ENCODE results near the gene GABRE.

Gene GABRE, protein sequence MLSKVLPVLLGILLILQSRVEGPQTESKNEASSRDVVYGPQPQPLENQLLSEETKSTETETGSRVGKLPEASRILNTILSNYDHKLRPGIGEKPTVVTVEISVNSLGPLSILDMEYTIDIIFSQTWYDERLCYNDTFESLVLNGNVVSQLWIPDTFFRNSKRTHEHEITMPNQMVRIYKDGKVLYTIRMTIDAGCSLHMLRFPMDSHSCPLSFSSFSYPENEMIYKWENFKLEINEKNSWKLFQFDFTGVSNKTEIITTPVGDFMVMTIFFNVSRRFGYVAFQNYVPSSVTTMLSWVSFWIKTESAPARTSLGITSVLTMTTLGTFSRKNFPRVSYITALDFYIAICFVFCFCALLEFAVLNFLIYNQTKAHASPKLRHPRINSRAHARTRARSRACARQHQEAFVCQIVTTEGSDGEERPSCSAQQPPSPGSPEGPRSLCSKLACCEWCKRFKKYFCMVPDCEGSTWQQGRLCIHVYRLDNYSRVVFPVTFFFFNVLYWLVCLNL

GRCh38 chrX:151974336-151975227, at the start of gene GABRE:
Gene GABRE, minus strand, starts transcription at chrX:151974676. Its CDS starts 51 bp downstream, at chrX:151974625.
- peak; percentile 41 for DNase-seq (ENCODE audit: low read depth)

- DNase-seq (ENCODE audit: low read depth): no peak
These were observed 46.4 kb upstream of the GABRE start for GRCh38 chrX:152020888-152021287.

DNA sequence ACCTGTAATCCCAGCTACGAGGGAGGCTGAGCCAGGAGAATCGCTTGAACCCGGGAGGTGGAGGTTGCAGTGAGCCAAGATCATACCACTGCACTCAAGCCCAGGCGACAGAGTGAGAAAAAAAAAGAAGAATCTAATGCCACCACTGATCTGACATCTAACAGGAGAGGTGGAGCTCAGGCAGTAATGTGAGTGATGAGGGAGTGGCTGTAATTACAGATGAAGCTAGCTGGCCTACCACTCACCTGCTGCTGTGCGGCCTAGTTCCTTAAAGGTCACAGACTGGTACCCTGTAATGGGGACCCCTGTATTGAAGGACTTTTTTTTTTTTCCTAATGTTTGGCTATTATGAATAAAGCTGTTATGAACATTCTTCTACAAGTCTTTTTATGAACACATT, 25.3 kb upstream of the GABRE start:
- DNase-seq (ENCODE audit: low read depth): no peak

- no peak for DNase-seq (ENCODE audit: low read depth)
These were observed 23.1 kb upstream of the GABRE start for GRCh38 chrX:151997539-151997938.

GRCh38 chrX:151996347-151996746, 21.9 kb upstream of the GABRE start:
- DNase-seq (ENCODE audit: low read depth): no peak

DNA sequence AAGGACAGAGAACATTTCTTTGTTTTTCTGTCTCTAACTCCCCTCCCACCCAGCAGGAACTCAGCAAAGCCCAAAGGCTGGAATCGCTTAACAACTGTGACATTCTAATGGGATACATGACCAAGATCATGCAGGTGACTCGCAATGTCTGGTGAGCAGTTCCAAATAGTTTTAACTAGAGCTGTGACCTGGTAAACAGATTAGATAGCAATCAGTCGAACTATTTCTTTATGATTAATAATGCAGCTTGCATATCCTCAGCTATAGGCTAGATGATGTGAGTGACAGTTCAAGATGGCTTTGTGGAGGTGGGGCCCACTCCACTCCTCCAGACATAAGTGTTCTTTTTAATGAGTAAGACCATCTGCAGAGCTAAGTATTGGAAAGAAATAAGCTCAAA, 20.0 kb upstream of the GABRE start:
- no peak for DNase-seq (ENCODE audit: low read depth)

GRCh38 chrX:151988706-151989299, 14.3 kb upstream of the GABRE start:
- peak; percentile 60 for DNase-seq (ENCODE audit: low read depth)

- no peak for DNase-seq (ENCODE audit: low read depth)
These were observed 12.6 kb upstream of the GABRE start for GRCh38 chrX:151987108-151987507.

DNA sequence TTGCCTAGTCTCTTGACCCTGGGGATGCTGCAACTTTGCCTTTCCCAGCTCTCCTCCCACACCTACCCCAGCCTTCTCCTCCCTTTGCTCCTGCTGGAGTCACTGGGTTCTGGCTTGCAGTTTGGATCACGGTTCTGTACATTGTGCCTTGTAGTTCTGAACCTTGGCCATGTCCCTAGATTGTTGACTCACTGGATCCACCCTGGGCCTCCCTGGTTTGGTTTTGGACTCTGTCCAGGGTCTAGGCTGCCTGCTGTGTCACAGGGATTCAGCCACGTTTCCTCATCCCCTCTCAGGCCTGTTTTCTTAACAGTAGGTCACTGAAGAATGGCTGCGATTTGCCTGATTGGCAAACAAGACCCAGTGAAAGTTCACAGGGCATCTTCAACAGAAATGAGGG, 11.5 kb upstream of the GABRE start:
- DNase-seq (ENCODE audit: low read depth): peak; percentile 51

DNA sequence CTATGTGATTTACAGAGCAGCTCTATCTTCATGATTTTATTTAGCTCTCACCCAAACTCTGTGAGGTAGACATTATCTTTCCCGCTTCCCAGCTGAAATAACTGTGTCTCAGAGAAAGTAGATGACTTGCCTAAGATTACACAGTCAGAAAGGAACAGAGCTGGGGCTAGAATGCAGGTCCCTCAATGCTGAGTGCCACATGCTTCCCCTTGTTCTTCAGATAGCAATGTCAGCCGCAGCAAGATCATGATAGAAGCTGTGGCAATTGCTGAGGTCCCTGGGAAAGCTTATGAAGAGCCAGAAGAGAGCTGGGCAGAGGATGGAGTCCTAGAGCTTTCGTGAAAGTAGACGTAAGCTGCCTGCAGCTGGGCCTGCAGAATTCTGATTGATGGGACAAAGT, 11.1 kb upstream of the GABRE start:
- no peak for DNase-seq (ENCODE audit: low read depth)

GRCh38 chrX:151984902-151985301, 10.4 kb upstream of the GABRE start:
- no peak for DNase-seq (ENCODE audit: low read depth)

DNA sequence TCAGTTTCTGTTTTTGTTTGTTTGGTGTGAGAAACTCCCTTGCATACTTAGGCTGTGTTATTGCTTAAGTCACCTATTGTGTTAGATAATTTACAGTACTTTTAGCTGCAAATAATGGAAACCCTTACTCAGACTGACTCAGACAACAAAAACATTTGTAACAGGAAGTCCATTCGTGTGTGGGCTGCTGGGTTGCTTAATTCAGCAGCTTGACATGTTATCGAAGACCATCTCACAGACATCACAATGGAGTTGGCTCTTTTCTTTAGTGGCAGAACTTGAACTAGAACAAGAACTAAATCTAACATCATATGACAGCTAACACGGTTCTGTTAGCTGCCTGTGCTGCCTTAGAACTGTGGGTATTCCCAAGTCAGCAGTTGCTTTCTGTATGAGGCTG, 9.9 kb upstream of the GABRE start:
- peak; percentile 90 for DNase-seq (ENCODE audit: low read depth)

- no peak for DNase-seq (ENCODE audit: low read depth)
These were observed 8.7 kb upstream of the GABRE start for GRCh38 chrX:151983186-151983585.

- DNase-seq (ENCODE audit: low read depth): peak; percentile 80
These were observed 7.7 kb upstream of the GABRE start for GRCh38 chrX:151982222-151982621.

DNA sequence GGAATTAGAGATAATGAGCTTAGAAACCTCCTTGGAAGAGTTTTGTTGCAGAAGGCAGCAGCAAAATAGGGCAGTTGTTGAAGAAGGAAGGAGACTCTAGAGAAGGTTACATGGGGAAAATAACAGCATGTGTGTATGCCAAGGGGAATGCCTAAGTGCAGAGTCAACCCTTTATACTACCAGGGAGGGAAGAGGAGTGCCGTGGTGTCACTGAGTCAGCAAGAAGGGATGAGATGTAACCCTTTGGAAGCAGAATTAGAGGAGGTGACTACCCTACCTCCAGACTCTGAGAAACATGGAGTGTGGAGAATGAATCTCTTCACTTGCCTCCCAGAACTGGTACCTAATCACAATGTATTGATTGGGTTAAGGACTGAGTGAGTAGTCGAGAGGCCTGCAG, 6.7 kb upstream of the GABRE start:
- peak; percentile 67 for DNase-seq (ENCODE audit: low read depth)

- DNase-seq (ENCODE audit: low read depth): no peak
These were observed 3.4 kb upstream of the GABRE start for GRCh38 chrX:151977923-151978322.

DNA sequence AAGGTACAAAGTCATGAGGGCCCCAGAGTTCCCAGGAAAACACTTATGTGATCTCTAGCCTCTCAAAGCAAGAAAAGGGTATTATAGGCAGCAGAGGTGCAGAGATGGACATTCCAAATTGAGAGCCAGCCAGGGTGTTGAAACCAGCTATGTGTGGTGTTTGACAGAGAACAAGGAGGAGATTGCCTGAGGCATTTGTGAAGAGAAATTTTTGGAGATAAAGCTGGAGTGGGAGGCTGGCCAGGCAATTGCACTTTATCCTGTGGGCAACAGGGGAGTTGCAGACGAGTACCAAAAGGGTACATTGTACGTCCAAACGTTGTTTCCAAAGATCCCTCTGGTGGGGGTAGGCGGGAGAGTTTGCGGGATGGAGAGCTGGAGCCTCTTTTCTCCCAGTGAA, 2.5 kb upstream of the GABRE start:
- no peak for DNase-seq (ENCODE audit: low read depth)

DNA sequence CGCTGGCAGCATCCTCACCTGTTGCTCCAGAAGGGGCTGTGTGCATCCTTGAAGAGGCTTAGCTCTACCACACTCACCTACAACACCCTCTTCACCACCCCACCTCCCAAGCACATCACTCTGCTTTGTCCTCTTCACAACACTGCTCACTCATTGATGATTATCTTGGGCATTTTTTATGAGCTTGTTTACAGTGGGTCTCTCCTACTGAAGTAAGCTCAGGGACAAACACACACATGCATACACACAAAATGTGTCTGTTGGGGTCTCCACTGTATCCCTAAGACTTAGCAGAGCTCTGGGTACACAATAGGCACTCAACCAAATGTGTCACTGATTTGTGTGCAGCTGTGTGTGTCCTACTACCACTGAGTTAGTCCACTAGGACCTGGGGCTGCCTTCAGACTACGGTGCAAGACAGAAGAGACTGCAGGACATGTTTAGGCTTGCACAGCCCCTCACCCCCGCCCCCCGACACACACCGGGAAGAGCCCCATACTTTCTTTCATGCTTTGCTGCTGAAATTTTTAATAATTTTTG, 1.3 kb upstream of the GABRE start:
- no peak for DNase-seq (ENCODE audit: low read depth)

DNA sequence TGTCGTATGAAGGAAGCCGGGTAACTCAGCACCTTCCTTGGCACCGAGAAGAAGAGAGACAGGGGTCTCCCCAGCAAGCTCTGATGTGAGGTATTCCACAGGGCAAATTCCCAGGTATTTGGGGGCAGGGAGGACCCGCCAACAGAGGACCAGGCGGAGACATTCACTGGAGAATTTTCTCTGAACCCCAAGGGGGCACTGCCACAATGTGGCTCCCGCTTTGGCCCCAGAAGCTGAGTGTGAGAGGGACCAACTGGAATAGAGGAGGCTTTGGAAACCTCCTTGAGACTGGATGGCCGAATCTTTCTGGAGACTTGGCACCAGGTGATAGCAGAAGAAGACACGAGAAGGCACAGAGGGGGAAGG, 735 bp upstream of the GABRE start:
- no peak for DNase-seq (ENCODE audit: low read depth)

DNA sequence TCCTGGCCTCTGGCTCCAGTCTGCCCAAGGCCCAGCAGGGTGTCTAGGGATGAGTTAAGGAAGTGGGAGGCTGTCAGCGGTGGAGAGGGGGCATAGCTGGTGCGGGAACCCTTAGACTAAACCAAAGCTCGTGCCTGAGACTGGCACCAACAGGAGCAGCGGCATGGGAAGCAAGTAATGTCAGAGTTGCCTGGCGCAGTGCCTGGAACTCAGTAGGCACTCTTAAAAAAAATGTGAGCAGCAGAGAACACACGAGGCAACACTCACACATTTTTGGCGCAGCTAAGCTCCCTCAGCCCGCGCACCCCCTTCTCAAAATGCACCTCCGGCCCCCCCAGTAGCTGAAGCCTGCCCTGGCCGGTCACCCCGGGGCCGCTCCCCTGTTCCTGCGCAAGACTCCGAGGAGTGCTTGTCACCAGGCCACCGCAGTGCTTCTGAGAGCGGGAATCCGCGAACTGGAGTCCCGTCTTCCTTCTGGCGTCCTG, 583 bp downstream of the GABRE start:
- no peak for DNase-seq (ENCODE audit: low read depth)

DNA sequence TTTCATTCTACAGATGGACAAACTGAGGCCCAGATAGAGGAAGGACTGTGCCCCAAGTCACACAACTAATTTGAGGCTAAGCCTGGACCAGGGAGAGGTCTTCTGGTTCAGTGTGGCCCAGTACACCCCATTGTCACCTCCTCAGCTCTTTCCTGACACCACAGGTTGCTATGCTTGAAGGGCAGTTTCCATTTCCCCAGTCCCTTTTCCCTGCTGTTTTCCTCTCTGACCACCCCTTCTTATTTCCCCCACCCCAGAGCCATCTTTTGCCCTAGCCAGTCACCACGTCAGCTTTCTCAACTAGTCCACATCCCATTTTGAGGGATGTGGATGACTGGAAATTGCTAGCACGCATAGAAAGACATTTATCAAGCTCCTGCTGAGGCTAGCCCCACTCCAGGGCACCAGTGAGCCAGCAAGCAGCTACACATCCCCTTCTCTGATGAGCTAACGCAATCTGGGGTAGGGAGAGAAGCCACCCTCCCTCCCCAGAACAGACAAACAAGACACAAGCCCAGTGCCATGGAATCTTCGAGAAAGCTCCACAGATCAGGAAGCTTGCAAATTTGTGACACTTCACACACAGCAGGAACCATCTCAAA, 1.3 kb downstream of the GABRE start:
- no peak for DNase-seq (ENCODE audit: low read depth)

- DNase-seq (ENCODE audit: low read depth): peak; percentile 93
These were observed 3.8 kb downstream of the GABRE start for GRCh38 chrX:151970661-151971060.
